GM21717 (cell line): ENCODE measurements around the gene DPM3.
"Not testable (repeated sequence)": the region's sequence is repeated elsewhere in the genome, so short reads cannot be mapped to it uniquely, and the experiment has no call there.

Experiments
- ATAC-seq: cut with Tn5 transposase; IDR thresholded peaks from one replicate; pipeline ENCODE4 v1.9.1; 2021; ENCODE audit warnings: mild to moderate bottlenecking, moderate library complexity; ENCODE audit not compliant: unreplicated experiment

The DPM3 gene

GRCh38 chr1:155126556-155127104, 13.7 kb downstream of the DPM3 start:
- ATAC-seq = no peak

- no peak for ATAC-seq
Measured at GRCh38 chr1:155125946-155126555, 14.3 kb downstream of the DPM3 start.

- no peak for ATAC-seq
Measured at GRCh38 chr1:155125511-155125945, 14.8 kb downstream of the DPM3 start.

DNA sequence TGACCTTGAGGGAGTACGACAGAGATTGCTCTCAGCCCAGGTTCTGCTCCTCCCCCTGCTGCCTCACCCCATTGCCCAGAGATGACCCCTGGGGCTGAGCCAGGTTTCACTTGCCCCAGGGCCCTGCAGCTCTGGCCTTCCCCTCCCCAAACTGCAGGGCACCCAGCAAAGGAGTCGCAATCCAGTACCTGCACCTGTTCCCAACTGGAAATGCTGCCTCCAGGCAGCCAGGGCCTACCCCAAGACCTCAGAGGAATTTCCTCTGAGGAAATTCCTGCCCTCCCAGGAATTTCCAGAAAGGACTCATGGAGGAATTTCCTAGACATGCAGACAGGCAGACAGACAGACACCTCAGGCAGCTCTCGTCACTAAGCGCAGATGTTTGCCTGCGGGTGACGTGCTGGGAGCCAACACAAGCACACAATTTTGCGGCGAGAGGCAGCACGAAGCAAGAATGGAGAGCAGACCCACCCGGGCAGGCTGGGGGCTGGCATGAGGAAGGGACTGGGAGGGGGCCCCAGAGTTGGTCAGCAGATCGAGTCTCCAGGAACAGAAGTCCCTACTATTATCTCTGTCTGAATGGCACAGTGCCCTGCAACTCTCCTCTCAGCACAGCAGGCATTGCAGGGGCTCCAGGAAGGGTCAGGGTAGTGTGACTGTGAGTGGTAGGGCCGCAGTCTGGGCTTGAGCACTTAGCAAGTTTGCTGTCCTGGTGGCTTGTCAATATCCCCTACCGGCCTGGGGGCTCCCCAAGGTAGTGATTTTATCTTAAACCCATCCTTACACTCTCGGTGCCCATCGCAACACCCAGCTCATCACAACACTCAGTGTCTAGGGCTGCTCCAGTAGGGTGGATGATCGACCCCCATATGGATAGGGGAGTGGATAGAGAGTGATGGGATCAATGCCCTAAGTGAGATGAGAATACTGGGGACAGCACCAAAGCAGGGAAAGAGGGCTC, 15.5 kb downstream of the DPM3 start:
- no peak for ATAC-seq

- no peak for ATAC-seq
Measured at GRCh38 chr1:155123801-155124200, 16.5 kb downstream of the DPM3 start.

GRCh38 chr1:155122308-155122707, 18.0 kb downstream of the DPM3 start:
- ATAC-seq = no peak

DNA sequence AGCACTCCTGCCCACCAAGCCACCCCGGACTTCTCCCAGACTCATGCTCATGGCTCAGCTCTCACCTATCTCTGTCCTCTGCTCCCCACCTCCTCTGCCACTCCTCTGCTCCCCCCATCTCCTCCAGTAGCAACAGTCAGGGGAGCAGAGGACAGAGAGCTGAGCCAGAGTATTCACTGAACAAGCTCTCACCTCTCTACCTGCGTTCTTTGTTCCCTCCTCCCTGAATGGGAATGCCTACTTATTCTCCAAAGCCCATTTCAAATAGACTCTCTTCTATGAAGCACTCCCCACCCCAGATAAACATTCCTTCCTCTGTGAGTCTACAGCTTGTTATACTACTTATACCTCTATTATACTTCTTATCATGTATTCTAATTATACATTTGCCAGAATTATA, 19.1 kb downstream of the DPM3 start:
- ATAC-seq = no peak

- ATAC-seq = no peak
Measured at GRCh38 chr1:155120253-155120652, 20.1 kb downstream of the DPM3 start.

DNA sequence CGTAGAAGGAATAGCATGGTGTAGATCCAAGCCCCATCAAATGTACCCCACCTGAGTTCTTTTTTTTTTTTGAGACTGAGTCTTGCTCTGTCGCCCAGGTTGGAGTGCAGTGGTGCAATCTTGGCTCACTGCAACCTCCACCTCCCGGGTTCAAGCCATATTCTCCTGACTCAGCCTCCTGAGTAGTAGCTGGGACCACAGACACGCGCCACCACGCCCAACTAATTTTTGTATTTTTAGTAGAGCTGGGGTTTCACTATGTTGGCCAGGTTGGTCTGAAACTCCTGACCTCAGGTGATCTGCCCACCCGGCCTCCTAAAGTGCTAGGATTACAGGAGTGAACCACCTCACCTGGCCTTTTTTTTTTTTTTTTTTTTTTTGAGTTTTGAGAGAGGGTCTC, 22.2 kb downstream of the DPM3 start:
- not testable (repeated sequence) for ATAC-seq

DNA sequence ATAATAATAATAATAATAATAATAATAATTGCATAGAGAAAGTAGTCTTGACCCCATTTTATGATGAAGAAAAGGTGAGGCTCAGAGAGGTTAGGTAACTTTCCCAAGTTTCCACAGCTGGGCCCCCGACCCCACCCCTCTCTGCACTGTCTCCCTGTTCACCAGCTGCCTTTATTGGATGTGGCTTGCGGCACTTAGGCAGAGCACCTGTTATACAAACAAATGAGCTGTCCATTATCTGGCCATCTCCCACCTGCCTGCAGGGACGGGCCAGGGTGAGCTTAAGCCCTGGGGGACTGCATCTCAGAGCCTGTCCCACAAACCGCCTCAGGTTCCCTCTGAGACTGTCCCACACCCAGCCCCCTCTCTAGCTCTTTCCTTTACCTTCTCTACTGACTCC, 22.7 kb downstream of the DPM3 start:
- ATAC-seq = no peak

- no peak for ATAC-seq
Measured at GRCh38 chr1:155116113-155116764, 24.1 kb downstream of the DPM3 start.

DNA sequence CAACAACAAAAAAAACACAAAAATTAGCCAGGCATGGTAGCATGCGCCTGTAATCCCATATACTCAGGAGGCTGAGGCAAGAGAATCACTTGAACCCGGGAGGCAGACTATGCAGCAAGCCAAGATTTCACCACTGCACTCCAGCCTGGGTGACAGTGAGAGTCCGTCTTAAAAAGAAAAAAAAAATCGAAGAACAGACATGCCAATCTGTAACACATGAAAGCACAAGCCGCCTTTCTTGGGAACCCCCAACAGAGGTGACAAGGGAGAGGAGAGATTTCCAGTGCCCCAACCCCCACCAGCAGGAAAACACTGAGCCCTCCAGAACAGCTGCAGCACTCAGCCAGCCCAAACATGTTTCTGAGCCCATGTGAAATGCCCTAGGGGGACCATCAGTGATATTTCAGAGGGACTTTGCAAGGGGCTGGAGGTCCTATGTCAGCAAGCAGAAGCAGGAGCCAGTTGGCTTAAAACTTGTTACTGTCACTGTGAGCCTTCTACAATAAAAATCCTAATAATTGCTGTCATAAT, 26.8 kb downstream of the DPM3 start:
- ATAC-seq = no peak

GRCh38 chr1:155110826-155111225, 29.5 kb downstream of the DPM3 start:
- no peak for ATAC-seq

DNA sequence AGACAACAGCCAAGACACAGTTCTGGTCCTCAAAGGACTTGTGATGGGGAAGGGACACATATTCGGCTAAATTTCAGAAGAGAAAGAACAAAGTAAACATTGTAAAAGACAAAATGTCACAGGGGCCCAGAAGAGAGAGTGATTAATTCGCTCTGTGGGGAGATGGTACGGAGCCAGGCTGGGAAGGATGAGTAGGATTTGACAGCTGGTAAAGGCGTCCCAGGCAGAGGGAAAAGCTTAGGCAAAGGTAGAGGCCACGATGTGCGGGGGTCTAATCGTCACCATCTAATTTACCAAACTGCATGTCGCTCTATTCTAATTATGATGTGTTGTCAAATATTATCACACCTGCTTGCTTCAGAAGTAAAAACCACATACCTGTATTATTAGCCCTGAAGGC, 29.9 kb downstream of the DPM3 start:
- ATAC-seq = no peak

DNA sequence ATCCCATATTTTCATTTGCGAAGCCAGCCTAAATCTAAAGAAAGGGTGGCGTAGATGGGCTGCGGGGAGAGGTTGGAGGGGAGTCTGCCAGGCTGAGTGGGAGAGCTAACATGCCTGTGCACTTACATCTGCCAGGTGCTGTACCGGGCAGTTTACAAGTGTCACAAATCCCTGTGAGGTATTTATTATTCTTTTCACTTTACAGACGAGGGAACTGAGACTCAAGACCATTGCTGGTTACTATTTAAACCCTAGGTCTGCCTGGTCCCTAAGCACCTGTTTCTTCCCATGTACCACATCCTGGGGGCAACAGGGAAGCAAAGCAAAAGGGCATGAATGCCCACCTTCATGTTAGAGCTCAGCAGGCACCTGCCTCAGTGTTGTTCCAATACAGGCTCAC, 32.0 kb downstream of the DPM3 start:
- ATAC-seq = no peak

DNA sequence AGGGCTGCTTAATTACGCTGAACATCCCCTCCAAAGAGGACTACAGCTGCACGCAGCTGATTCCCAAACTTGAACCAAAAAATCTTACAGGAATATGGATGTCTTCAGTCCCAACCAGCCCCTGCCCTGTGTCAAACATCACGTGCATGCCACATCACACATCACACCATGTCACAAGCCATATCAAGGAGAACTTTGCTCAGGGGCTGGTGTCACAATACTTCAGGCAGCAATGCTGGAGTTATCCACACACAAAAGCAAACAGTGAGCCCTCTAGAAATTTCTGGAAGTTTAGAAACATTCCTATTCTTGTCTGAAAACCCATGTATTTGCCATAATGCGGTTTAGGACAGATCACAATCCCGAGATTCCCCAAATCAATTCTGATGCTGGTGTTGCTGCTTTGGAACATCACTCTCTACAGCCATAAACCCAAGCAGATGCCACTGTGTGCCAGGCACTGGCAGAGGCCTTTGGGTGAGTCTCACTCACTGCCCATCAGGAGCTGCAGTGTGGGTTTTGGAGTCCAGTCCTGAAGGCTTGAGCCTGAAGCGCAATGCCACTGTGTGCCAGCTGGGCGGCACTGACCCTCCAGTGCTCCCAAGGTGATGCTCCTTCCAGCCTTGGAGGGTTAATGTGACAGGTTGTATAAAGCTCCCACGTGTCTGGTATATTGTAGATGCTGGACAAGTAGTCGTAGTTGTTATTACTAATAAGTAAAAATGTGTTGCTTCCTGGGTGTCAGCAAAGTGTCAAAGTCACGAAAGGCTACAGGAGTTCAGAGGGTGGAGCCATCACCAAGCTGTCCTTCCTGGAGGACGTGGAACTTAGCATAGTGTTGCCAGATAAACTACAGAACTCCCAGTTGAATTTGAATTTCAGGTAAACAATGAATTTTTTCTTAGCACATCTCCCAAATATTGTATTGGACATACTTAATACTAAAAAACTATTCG, 32.7 kb downstream of the DPM3 start:
- no peak for ATAC-seq

DNA sequence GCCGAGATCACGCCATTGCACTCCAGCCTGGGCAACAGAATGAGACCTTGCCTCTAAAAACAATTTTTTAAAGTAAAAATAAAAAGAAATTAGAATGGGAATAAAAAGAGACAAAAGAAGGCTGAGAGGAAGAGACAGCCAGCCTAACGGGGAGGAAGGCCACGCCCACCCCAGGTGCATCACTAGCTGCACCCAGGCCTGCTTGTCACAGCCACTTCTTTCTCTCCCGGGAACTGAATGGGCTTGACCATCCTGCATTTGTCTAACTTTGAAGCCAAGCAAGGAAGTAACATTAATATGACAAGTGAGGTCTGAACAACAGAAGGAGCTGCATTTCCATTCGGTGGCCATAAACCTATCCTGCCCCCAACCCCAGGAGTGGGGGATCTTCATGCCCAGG, 33.5 kb downstream of the DPM3 start:
- ATAC-seq = no peak

DNA sequence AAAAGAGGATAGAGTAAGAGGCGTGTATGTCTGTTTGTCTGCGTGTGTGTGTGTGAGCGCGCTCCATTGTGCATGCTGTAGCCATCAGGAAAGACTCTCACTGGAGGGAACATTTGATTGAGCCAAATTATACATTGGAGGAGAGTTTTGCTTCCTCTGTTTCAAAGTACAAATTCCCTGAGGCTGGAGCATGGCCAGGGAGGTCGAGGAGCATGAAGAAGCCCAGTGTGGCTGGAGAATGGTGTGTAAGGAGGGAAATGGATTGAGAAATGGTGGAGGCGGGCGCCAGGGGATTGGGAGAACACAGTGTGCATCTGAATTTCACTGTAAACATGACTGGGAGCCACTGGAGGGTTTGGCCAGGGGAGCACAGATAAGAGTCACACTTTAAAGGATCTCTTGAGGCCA, 34.7 kb downstream of the DPM3 start:
- ATAC-seq = no peak

DNA sequence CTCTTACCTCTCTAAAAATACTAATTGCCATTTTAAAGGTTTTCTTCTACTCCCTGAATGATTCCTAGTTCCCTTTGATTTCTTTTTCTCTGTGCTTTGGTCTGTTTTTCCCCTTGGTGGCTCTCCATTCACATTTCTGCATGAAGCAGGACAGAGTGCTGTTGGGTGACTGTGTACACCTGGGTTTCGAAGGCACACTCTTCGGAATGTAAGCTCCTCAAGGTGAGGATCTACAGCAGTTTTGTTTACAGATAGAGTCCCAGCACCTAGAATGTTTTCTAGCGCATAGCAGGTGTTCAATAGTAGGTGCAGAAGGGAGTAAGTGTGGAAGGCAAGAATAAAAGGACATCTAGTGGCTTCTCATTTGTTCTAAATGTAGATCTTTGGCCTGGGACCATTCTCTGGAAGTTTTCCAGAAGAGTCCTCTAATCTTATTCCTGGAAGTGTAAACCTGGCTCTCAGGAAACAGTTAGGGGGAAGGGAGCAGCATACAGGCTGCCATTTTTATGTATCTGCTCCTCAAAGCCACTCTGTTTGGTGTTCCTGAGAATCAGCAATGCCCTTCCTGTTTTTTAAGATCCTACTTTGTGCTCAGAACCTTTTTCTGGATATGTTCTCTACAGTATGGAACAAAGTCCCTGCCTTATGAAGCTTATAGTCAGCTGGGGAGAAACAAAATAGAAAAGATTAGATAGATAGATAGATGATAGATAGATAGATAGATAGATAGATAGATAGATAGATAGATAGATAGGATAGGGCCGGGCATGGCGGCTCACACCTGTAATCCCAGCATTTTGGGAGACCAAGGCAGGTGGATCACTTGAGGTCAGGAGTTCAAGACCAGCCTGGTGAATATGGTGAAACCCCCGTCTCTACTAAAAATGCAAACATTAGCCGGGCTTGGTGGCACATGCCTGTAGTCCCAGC, 35.5 kb downstream of the DPM3 start:
- no peak for ATAC-seq
